LNCAP (cell line): ENCODE results near the gene TTC34.

Experiments used
- TF ChIP-seq, protein P1 (sequence below): fragments of 450-650 bp; IDR thresholded peaks from 2 replicates; pipeline ENCODE4 v1.5.1; 2017; ENCODE audit warnings: mild to moderate bottlenecking

The TTC34 gene

DNA sequence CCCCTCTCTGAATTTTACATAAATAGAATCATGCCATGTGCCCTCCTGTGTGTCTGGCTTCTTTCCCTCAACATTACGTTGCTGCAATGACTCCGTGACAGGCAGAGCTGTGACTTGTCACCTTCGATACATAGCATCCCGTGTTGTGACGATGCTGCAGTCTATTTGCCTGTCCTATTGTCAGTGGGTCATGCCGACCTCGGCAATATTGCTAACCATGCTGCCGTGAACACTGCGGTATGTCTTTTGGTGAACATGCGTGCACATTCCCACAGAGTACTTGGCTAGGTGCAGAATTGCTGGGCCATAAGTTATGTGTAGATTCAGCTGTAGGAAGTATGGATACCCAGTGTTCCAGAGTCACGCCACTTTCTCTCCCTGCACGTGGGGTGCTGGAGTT is 36.3 kb upstream of the TTC34 start:
- TF ChIP-seq, protein P1, sequence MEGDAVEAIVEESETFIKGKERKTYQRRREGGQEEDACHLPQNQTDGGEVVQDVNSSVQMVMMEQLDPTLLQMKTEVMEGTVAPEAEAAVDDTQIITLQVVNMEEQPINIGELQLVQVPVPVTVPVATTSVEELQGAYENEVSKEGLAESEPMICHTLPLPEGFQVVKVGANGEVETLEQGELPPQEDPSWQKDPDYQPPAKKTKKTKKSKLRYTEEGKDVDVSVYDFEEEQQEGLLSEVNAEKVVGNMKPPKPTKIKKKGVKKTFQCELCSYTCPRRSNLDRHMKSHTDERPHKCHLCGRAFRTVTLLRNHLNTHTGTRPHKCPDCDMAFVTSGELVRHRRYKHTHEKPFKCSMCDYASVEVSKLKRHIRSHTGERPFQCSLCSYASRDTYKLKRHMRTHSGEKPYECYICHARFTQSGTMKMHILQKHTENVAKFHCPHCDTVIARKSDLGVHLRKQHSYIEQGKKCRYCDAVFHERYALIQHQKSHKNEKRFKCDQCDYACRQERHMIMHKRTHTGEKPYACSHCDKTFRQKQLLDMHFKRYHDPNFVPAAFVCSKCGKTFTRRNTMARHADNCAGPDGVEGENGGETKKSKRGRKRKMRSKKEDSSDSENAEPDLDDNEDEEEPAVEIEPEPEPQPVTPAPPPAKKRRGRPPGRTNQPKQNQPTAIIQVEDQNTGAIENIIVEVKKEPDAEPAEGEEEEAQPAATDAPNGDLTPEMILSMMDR, result no peak

DNA sequence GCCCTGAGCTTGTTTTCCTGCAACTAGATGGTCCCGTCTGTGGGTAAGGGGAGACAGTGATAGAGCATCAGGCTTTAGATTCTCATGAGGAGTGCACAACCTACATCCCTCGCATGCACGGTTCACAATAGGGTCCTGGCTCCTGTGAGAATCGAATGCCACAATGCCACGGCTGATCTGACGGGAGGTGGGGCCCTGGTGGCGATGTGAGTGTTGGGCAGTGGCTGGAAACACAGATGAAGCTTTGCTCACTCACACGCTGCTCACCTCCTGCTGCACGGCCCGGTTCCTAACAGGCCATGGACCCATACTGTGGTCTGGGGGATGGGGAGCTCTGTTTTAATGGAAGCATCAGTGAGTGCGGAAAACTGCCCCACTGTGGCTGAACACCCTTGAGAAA is 35.8 kb upstream of the TTC34 start:
- TF ChIP-seq, protein P1, result no peak

DNA sequence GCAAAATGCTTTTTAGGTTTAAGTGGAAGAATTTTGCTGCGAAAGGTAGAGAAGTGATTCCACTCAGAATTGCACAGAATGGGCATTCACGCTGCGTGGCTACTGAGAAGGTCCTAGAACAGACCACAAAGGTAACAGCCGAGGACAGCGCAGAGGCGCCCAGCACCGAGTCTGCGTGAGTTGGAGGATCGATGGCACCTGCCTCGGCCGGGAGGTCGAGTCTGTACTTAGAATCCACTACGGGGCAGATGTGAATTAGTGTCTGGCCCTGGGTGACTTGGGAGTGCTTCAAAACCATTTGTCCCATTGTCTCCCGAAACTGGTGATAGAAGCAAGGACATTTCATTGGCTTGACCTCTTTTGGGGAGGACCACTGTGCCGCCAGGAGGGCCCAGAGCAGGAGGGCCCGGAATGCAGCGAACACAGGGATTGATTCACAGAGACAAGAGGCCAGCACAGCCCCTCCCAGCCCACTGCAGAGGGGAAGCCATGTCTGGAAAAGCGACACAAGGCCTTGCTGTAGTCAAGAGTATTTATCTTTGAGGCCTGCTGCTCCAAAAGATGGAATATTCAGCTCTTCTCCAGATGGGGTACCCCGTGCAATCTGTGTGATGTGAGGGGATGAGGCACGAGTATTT is 35.0 kb upstream of the TTC34 start:
- TF ChIP-seq, protein P1, result no peak

DNA sequence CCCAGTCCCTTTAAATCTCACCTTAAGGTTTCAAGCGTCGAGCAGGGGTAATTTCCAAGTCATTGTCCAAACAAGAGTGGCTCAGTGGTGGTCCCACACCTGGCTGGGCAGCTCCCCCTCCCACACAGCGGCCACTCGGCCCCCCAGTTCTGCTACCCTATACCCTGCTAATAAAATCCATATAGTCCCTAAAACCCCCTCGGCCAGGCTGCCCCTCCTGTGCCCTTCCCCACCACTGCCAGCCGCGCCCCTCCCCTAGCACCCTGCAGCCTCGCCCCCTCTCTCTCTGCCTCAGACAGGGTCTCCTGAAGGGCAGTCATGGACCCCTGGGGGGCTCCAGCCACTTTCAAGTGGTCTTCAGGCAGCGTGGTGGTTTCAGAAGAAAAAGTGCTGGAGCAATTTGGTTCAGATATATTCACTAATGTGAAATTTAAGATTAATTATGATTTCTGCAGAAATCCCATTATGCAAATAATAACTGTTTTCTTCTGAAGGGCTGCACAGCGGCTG is 34.2 kb upstream of the TTC34 start:
- TF ChIP-seq, protein P1, result no peak

DNA sequence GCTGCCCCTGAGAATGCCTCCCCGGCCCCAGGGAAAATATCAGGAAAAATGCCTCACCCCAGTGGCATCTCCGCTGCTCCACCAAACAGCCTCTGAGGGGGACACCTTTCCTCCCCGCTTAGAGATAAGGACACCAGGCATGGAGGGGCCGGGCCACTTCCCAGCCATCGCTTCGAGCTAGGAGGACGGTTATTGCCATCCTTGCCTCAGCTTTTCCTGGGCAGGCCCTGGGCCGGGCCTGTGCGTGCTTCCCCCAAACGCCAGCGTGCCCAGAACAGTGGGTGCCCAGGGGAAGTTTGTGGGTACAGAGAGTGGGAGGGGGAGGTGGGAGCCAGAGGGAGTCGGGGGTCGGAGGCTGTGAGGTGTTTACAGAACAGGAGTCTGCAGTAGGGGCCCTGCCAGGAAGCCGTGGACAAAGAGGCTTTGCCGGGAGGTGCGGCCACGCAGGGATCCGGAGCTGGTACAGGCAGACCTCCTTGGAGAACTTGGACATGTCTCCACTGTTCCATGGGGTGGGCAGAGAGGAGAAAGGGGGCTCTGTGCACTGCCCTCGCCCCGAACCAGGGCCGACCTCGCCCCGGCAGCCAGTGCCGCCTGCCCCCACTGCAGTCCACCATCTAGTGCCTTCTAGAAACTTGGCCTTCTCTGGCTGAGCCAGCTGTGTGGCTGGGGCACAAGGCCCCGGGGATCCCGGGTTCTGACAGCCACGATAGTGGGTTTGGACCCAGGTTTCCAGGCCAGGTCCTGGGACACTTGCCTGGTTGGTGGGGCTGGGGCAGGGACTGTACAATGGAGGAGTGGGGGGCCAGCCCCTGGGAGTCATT is 33.5 kb upstream of the TTC34 start:
- TF ChIP-seq, protein P1, result no peak

DNA sequence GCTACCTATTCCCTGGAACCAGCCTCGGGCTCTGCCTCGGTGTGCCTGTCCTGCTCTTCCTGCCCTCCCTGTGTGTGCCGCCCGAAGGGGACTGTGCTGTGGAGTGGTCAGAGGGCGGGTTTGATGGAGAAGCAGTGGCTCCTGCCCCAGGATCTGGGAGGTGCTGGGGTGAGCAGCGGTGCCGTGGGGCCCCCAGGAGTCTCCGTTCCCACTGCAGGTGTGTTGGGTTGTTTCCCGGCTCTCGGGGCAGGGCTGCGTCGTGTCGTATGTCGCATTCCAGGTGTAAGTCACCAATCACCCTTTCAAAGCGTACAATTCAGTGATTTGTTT is 32.6 kb upstream of the TTC34 start:
- TF ChIP-seq, protein P1, result no peak

DNA sequence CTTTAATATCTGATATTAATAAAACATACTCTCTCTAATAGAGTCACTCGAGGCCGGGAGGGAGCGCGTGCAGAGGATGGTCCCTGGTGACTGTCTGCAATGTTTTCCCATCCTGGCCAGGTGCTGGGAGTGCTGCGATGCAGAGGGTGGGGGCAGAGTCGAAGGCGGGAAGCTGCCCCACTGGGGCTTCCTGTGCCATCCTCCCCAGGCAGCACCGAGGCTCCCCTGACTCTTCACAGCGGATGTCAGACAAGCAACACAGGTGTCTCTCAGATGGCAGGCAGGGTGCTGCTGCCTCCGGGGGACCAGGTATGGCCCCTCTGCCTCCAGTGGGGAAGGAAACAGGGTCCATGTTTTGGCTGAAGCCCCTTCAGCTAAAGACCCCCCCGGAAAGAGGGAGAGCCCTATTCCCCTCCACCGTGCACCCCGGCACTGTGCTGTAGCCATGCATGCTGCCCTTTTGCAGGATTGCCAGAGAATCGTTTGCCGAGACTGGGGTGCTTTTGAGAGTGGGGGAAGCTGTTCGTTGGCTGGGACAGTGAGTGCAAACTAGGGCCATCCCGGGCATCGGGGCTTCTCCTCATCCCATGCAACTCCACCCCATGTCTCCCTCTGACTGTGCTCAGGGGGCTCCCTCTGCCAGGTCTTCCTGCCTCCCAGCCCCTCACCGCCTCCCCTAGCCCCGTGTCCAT is 32.1 kb upstream of the TTC34 start:
- TF ChIP-seq, protein P1, result no peak
